Measurements from ENCODE around the gene TCEA2.

TCEA2 gene

DNA sequence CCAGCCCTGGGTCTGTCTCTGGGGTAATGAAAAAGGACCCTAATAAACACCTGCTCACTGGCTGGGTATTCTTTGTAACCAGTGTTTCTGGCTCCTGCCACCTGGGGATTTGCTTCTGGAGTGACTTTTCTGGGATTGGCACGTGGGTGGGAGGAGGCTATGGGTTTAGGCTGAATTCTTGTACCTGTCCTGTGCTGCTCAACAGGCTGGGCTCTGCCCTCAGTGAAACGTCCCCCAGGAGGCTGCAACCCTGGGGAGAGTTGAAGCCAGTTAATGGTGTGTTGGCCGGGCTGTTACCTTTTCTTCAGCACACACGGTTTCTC lies 37.5 kb downstream of the TCEA2 start:
- no peak for DNase-seq
- no peak overlapping the region for H3K9ac ChIP-seq (ENCODE audit: low read length)
- no peak overlapping the region for H2BK15ac ChIP-seq (replicated peaks; ENCODE audit: low read depth)
- H3K4me2 ChIP-seq (ENCODE audit: low read length) = no peak overlapping the region
- no peak overlapping the region for H3K56ac ChIP-seq (ENCODE audit: low read length)
- H3K79me1 ChIP-seq (ENCODE audit: low read length) = no peaks in the 10 kb centered on the region
- no peak overlapping the region for H4K8ac ChIP-seq (ENCODE audit: low read depth, low read length)
- no peaks in the 10 kb centered on the region for H3K36me3 ChIP-seq (ENCODE audit: control insufficient read depth, insufficient read depth, low read length)
- no peak overlapping the region for H3K23ac ChIP-seq (ENCODE audit: low read length)
- H4K5ac ChIP-seq (ENCODE audit: low read length) = no peak overlapping the region
- H3K4me1 ChIP-seq (ENCODE audit: control insufficient read depth, low read depth, low read length) = no peaks in the 10 kb centered on the region
- H3K79me2 ChIP-seq (ENCODE audit: control insufficient read depth, insufficient read depth, low read length) = no peaks in the 10 kb centered on the region
- no peak overlapping the region for H3K4me3 ChIP-seq (ENCODE audit: low read length)
- H3K27me3 ChIP-seq (ENCODE audit: insufficient read depth, low read length, poor library complexity) = no peaks in the 10 kb centered on the region
- H3K4ac ChIP-seq (ENCODE audit: low read depth, low read length) = no peak overlapping the region
- WGBS (ENCODE audit: extremely low coverage, insufficient coverage, low lambda C conversion rate) = no CpG with 5 or more reads among the region's 4 CpGs
- H3K27ac ChIP-seq (ENCODE audit: low read depth, low read length) = no peak overlapping the region
- no peak overlapping the region for H3K18ac ChIP-seq (ENCODE audit: low read length)
- no peak overlapping the region for H2AK5ac ChIP-seq (ENCODE audit: low read length)
- H2BK120ac ChIP-seq (ENCODE audit: low read depth, low read length) = no peak overlapping the region
- H2BK5ac ChIP-seq (ENCODE audit: low read length) = no peak overlapping the region

DNA sequence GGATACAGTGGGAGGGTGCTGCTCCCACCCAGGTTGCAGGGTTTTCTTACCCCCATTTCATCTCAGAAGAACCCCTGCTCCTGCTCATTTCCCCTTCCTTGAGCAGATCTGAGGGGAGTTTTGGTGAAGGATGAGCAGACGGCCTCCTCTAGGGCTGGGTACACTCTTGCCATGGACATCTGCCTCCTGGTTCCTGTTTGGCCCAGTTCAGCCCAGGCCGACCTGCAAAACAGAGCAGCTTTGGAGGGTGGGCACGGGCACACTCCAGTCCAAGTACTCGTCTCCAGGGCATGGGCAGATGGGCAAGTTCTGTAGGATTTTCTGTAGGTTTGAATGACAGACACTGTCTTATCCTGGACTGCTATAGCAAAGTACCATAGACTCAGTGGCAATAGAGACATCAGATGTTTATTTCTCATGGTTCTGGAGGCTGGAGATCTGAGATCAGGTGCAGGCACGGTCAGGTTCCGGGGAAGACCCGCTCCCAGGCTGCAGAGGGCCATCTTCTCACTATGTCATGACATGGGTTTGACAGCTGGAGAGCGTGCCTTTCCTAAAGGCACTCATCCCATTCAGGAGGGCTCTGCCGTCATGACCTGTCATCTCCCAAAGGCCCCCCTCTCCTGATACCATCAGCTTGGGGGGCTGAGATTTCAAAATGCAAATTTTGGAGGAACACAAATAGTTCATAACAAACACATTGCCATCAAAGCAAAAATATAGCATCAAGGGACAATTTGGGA lies 38.1 kb downstream of the TCEA2 start:
- Histone ChIP-seq H3K4me3 (ENCODE audit: low read length) (no peak overlapping the region), H3K9ac (ENCODE audit: low read length) (no peak overlapping the region), H2AK5ac (ENCODE audit: low read length) (no peak overlapping the region), H3K36me3 (ENCODE audit: control insufficient read depth, insufficient read depth, low read length) (no peaks in the 10 kb centered on the region), H3K56ac (ENCODE audit: low read length) (no peak overlapping the region), H2BK5ac (ENCODE audit: low read length) (no peak overlapping the region), H4K5ac (ENCODE audit: low read length) (no peak overlapping the region), H3K4me1 (ENCODE audit: control insufficient read depth, low read depth, low read length) (no peaks in the 10 kb centered on the region), H2BK15ac (replicated peaks; ENCODE audit: low read depth) (no peak overlapping the region), H3K18ac (ENCODE audit: low read length) (no peak overlapping the region), H3K27me3 (ENCODE audit: insufficient read depth, low read length, poor library complexity) (no peaks in the 10 kb centered on the region), H3K27ac (ENCODE audit: low read depth, low read length) (no peak overlapping the region), H3K4me2 (ENCODE audit: low read length) (no peak overlapping the region), H3K4ac (ENCODE audit: low read depth, low read length) (no peak overlapping the region), H3K79me1 (ENCODE audit: low read length) (no peaks in the 10 kb centered on the region), H3K23ac (ENCODE audit: low read length) (no peak overlapping the region), H3K79me2 (ENCODE audit: control insufficient read depth, insufficient read depth, low read length) (no peaks in the 10 kb centered on the region), H2BK120ac (ENCODE audit: low read depth, low read length) (no peak overlapping the region), H4K8ac (ENCODE audit: low read depth, low read length) (no peak overlapping the region)
- no peak for DNase-seq
- no CpG with 5 or more reads among the region's 9 CpGs for WGBS (ENCODE audit: extremely low coverage, insufficient coverage, low lambda C conversion rate)

DNA sequence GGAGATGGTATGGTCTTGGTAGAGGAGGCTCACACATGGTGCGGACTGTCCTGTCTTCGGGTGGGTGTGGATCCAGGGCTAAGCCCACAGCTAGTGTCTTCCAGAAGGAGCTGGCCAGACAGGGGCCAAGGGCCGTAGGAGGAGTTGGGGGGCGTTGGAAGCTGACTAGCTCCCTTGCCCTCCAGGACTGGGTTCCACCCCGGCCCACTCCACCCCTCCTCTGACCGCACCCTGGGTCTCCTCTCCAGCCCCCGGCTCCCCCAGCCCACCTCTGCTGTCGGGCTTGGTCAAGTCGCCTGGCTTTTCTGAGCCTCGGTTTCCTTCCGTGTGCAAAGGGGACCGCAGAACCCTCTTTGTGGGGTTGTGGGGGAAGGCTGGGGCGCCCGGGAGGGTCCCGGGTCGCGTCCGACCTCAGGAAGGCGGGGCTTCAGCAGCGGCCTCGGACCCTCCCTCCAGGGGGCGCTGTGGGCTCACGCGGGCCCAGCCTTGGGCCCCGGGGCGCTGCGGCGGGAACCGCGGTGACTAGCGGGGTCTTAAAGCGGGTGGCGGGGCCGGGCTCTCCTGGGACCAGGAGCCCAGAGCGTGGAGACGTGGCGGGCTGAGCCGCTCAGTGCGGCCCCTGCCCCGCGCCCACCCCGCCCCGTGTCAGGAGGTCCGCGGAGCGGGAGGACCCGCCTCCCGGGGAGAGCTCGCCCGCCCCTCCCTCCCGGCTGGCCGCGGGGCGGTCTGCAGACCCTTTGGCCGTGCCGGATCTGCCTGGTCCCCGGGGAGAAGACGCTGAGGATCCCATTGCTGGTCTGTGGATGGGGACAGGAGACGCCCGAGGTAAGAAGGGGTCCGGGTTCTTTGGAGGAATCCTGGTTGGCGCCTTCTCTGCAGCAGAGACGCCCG lies 39.0 kb downstream of the TCEA2 start:
- Histone ChIP-seq H2BK5ac (ENCODE audit: low read length) (no peak overlapping the region), H3K27me3 (ENCODE audit: insufficient read depth, low read length, poor library complexity) (no peaks in the 10 kb centered on the region), H3K4me3 (ENCODE audit: low read length) (no peak overlapping the region), H3K79me2 (ENCODE audit: control insufficient read depth, insufficient read depth, low read length) (no peaks in the 10 kb centered on the region), H3K23ac (ENCODE audit: low read length) (no peak overlapping the region), H3K4me2 (ENCODE audit: low read length) (peak overlapping the region; percentile 35), H3K27ac (ENCODE audit: low read depth, low read length) (no peak overlapping the region), H2BK15ac (replicated peaks; ENCODE audit: low read depth) (no peak overlapping the region), H3K18ac (ENCODE audit: low read length) (no peak overlapping the region), H2AK5ac (ENCODE audit: low read length) (no peak overlapping the region), H4K5ac (ENCODE audit: low read length) (no peak overlapping the region), H4K8ac (ENCODE audit: low read depth, low read length) (no peak overlapping the region), H3K4ac (ENCODE audit: low read depth, low read length) (no peak overlapping the region), H3K9ac (ENCODE audit: low read length) (peak overlapping the region; percentile 35), H3K4me1 (ENCODE audit: control insufficient read depth, low read depth, low read length) (no peaks in the 10 kb centered on the region), H3K36me3 (ENCODE audit: control insufficient read depth, insufficient read depth, low read length) (no peaks in the 10 kb centered on the region), H3K79me1 (ENCODE audit: low read length) (no peaks in the 10 kb centered on the region), H3K56ac (ENCODE audit: low read length) (peak overlapping the region; percentile 61), H2BK120ac (ENCODE audit: low read depth, low read length) (no peak overlapping the region)
- DNase-seq = peak; percentile 48
- no CpG with 5 or more reads among the region's 64 CpGs for WGBS (ENCODE audit: extremely low coverage, insufficient coverage, low lambda C conversion rate)

DNA sequence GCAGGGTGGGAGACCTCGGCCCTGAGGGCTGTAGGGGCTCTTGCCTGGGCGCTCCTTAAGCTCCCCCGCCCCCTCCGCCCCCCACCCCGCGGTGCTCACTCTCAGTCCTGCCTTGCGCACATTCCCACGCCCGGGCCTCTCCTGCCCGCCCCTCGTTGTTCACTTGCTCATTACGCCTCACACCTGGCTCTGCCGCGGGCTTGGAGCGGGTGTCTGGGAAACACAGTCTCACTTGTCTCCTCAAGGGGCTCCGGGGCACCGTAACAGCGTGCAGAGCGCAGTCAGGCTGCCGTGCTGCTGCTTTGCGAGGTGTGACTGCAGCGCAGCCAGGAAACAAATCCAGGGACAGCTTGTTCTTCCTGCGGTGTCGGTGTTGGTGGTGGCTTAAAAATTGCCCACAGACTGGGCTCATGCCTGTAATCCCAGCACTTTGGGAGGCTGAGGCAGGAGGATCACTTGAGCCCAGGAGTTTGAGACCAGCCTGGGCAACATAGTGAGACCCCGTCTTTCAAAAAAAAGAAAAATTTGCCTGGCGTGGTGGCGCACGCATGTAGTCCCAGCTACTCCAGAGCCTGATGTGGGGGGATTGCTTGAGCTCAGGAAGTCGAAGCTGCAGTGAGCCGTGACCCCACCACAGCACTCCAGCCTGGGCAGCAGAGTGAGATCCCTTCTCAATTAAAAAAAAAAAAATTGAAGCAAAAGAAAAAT lies 39.8 kb downstream of the TCEA2 start:
- Histone ChIP-seq H3K4me3 (ENCODE audit: low read length) (no peak overlapping the region), H3K27ac (ENCODE audit: low read depth, low read length) (no peak overlapping the region), H3K79me1 (ENCODE audit: low read length) (no peaks in the 10 kb centered on the region), H3K9ac (ENCODE audit: low read length) (peak overlapping the region; percentile 35), H3K18ac (ENCODE audit: low read length) (no peak overlapping the region), H3K4me2 (ENCODE audit: low read length) (peak overlapping the region; percentile 35), H2BK5ac (ENCODE audit: low read length) (no peak overlapping the region), H3K4ac (ENCODE audit: low read depth, low read length) (no peak overlapping the region), H3K23ac (ENCODE audit: low read length) (no peak overlapping the region), H2BK15ac (replicated peaks; ENCODE audit: low read depth) (no peak overlapping the region), H4K8ac (ENCODE audit: low read depth, low read length) (no peak overlapping the region), H3K56ac (ENCODE audit: low read length) (peak overlapping the region; percentile 61), H2AK5ac (ENCODE audit: low read length) (no peak overlapping the region), H3K79me2 (ENCODE audit: control insufficient read depth, insufficient read depth, low read length) (no peaks in the 10 kb centered on the region), H3K36me3 (ENCODE audit: control insufficient read depth, insufficient read depth, low read length) (no peaks in the 10 kb centered on the region), H4K5ac (ENCODE audit: low read length) (no peak overlapping the region), H3K27me3 (ENCODE audit: insufficient read depth, low read length, poor library complexity) (no peaks in the 10 kb centered on the region), H2BK120ac (ENCODE audit: low read depth, low read length) (no peak overlapping the region), H3K4me1 (ENCODE audit: control insufficient read depth, low read depth, low read length) (no peaks in the 10 kb centered on the region)
- no CpG with 5 or more reads among the region's 30 CpGs for WGBS (ENCODE audit: extremely low coverage, insufficient coverage, low lambda C conversion rate)
- DNase-seq = peak; percentile 57

DNA sequence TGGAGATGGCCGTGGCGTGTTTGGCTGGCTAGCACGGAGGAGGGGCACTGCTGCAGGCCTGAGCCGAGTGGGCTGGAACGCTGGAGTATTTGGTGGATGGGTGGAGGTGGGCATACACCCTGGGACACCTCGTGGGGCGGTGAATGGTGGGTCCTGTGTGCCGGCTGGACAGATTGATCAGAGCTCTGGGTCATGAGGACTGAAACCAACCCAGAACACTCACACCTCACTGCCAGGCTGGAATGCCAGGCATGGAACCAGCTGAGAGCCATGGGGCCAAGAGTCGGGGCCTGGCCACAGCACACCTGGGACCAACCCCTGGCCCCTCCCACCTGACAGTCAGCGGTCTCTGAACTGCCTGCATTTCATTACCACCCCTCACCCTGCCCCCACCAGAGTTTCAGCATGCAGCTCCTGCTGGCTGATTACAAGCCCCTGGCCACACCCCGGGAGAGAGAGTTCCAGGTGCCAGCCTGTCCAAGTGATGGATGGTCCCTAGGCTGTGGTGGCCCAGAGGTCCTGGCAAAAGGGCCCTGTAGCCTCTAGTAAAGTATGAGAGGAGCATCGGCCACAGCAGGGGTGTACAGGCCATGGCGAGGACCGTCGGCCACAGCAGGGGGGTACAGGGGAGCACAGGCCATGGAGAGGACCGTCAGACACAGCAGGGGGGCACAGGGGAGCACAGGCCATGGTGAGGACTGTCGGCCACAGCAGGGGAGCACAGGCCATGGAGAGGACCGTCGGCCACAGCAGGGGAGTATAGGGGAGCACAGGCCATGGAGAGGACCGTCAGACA lies 41.1 kb downstream of the TCEA2 start:
- H3K4ac ChIP-seq (ENCODE audit: low read depth, low read length) = no peak overlapping the region
- H3K79me2 ChIP-seq (ENCODE audit: control insufficient read depth, insufficient read depth, low read length) = no peaks in the 10 kb centered on the region
- H3K4me1 ChIP-seq (ENCODE audit: control insufficient read depth, low read depth, low read length) = no peaks in the 10 kb centered on the region
- no peak overlapping the region for H2BK15ac ChIP-seq (replicated peaks; ENCODE audit: low read depth)
- DNase-seq = no peak
- H3K27me3 ChIP-seq (ENCODE audit: insufficient read depth, low read length, poor library complexity) = no peaks in the 10 kb centered on the region
- H3K27ac ChIP-seq (ENCODE audit: low read depth, low read length) = no peak overlapping the region
- H3K18ac ChIP-seq (ENCODE audit: low read length) = no peak overlapping the region
- H2AK5ac ChIP-seq (ENCODE audit: low read length) = no peak overlapping the region
- no peak overlapping the region for H2BK5ac ChIP-seq (ENCODE audit: low read length)
- no peak overlapping the region for H4K8ac ChIP-seq (ENCODE audit: low read depth, low read length)
- no peaks in the 10 kb centered on the region for H3K36me3 ChIP-seq (ENCODE audit: control insufficient read depth, insufficient read depth, low read length)
- no CpG with 5 or more reads among the region's 20 CpGs for WGBS (ENCODE audit: extremely low coverage, insufficient coverage, low lambda C conversion rate)
- H3K4me3 ChIP-seq (ENCODE audit: low read length) = no peak overlapping the region
- H3K4me2 ChIP-seq (ENCODE audit: low read length) = no peak overlapping the region
- H3K23ac ChIP-seq (ENCODE audit: low read length) = no peak overlapping the region
- H3K79me1 ChIP-seq (ENCODE audit: low read length) = no peaks in the 10 kb centered on the region
- no peak overlapping the region for H3K56ac ChIP-seq (ENCODE audit: low read length)
- H4K5ac ChIP-seq (ENCODE audit: low read length) = no peak overlapping the region
- H3K9ac ChIP-seq (ENCODE audit: low read length) = no peak overlapping the region
- no peak overlapping the region for H2BK120ac ChIP-seq (ENCODE audit: low read depth, low read length)
